GM18858 (cell line): Measurements from ENCODE around the gene TYROBP.
"Not testable (repeated sequence)": the region's sequence is repeated elsewhere in the genome, so short reads cannot be mapped to it uniquely, and the experiment has no call there.

Experiments
- ATAC-seq: cut with Tn5 transposase; IDR thresholded peaks from one replicate; pipeline ENCODE4 v1.9.1; 2021; ENCODE audit not compliant: unreplicated experiment

Gene TYROBP

DNA sequence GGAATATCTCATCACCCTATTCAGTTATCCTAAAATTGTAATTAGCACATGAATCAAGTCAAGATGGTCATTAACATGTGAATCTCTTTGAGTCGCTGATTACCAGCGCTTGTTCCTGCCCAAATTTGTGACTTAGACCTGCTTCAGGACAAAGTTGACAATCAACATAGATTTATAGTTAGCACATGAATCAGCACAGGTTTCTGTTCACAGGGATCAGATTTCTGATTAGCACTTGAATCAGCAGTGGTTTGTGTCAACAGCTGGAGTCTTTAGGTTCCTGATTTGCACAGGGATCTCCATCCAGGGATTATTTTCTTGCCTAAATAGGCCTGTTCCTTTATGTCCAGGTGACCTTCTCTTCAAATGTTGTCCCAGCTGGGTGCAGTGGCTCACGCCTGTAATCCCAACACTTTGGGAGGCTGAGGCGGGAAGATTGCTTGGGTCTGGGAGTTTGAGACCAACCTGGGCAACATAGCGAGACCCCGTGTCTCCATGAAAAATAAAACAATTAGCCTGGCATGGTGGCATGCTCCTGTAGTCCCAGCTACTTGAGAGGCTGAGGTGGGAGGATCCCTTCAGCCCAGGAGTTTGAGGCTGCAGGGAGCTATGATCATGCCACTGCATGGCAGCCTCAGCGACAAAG is 24.3 kb upstream of the TYROBP start:
- no peak for ATAC-seq

DNA sequence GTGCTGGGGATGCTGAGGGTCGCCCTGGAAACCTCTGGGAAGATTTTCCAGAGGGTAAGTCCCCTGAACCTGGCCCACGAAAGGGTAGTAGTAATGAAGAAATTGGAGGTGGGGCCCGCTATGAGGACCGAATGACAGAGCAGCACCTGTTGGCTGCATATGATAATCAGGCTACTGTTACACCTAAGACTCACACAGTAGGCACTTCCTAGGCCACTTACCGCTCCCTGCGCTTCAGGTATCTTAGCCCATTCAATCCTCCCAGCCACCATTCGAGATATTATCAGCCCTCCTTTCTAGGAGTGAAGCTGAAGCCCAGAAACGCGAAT is 23.7 kb upstream of the TYROBP start:
- ATAC-seq, result no peak

GRCh38 chr19:35931161-35931873 is 23.2 kb upstream of the TYROBP start:
- peak; percentile 90 for ATAC-seq

DNA sequence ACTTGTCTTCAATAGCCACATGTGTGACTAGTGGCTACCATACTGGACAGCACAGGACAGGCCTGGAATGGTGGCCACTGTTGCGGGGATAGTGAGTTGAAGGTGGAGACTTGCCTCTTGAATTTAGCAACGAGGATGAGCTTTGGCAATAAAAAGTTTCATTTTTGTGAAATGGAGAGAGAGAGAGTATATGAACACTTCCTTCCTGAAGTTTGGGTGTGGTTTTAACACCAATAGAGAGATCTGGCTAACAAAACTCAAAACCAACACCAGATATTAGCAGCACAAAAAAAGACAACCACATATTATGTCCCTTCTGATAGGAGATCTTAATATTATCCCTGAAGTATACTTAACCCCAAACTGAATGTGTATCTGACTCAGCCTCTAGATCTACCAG is 21.8 kb upstream of the TYROBP start:
- ATAC-seq, result no peak

DNA sequence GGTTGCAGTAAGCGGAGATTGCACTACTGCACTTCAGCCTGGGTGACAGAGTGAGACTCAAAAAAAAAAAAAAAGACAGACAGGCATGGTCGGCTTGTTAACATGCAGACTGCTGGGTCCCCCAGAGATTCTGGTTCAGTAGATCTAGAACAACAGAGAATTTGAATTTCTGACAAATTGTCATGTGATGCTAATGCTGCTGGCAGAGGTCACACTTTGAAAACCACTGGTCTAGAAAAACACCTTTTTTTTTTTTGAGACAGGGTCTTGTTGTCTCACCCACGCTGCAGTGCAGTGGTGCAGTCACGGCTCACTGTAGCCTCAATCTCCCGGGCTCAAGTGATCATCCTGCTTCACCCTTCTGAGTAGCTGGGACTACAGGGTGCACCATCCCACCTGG is 20.4 kb upstream of the TYROBP start:
- no peak for ATAC-seq

GRCh38 chr19:35925501-35925900 is 17.4 kb upstream of the TYROBP start:
- ATAC-seq, result no peak

- ATAC-seq, result no peak
These were observed 12.9 kb upstream of the TYROBP start for GRCh38 chr19:35921012-35921411.

GRCh38 chr19:35919306-35919705 is 11.2 kb upstream of the TYROBP start:
- no peak for ATAC-seq

- no peak for ATAC-seq
These were observed 7.3 kb upstream of the TYROBP start for GRCh38 chr19:35915443-35915842.

DNA sequence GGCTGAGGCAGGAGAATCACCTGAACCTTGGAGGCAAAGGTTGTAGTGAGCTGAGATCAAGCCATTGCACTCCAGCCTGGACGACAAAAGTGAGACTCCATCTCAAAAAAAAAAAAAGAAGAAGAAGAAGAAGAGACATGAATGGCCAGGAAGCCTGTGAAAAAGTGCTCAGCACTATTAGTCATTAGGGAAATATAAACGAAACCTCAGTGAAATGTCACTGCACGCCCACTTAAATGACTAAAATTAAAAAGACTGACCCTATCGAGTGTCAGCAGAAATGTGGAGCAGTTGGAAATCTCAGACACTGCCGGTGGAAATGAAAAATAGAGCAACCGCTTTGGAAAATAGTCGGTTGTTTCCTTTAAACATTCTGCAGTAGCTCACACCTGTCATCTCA is 5.5 kb upstream of the TYROBP start:
- ATAC-seq, result no peak

- no peak for ATAC-seq
These were observed 3.7 kb upstream of the TYROBP start for GRCh38 chr19:35911790-35912189.

GRCh38 chr19:35911173-35911572 is 3.1 kb upstream of the TYROBP start:
- no peak for ATAC-seq

- ATAC-seq, result not testable (repeated sequence)
These were observed 2.3 kb upstream of the TYROBP start for GRCh38 chr19:35910355-35910754.

GRCh38 chr19:35909684-35910035 is 1.6 kb upstream of the TYROBP start:
- ATAC-seq, result no peak

- ATAC-seq, result no peak
These were observed 1.0 kb upstream of the TYROBP start for GRCh38 chr19:35908973-35909683.

GRCh38 chr19:35907377-35907745 is 734 bp downstream of the TYROBP start:
- ATAC-seq, result no peak

DNA sequence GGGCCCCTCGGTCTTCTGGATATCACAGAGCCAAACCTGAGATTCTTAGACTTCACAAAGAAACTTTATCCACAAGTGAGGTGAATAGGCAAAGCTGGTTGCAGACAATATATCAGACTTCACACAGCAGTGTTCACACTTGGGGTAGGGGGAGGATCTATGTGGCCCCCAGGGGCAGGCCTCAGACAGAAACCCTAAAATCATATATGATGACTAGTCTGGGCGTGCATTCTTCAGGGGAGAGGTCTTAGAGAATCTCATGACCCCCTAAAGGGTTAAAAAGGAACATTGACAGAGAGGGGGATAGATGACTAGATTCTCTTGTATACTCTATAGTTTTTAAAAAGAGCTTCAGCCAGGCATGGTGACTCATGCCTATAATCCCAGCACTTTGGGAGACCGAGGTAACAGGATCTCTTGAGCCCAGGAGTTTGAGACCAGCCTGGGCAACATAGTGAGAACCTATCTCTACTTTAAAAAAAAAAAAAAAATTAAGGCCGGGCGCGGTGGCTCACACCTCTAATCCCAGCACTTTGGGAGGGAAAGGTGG is 2.8 kb downstream of the TYROBP start:
- ATAC-seq, result no peak

DNA sequence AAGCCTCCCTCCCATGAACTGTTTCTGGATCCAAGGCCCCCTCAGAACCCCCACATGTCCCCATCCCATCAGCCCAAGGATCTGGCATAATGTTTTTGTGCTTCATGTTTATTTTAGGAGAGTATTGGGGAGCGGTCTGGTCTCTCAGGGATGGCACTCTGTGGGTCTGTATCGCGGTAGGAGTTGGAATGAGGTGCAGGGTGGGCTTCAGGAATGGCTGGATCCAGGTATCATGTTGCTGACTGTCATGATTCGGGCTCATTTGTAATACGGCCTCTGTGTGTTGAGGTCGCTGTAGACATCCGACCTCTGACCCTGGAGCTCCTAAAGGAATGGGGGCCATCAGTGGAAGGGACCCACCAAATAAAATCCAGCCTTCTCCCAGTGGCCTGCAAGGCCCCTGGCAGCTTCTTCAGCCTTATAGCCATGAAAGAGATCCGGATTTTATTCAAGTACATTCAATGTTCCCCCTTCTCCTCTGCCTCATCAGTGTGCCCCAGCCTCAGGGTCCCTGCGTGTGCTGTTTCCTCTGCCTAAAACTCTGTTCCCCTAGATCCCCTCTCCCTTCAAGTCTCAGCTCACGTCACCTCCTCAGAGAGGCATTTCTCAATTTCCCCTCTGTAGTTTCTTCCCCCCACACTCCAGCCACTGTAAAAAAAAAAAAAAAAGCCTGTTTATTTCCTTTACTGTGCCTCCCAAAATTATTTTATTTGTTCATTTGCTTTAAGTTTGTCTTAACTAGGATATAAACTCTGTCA is 3.6 kb downstream of the TYROBP start:
- no peak for ATAC-seq

DNA sequence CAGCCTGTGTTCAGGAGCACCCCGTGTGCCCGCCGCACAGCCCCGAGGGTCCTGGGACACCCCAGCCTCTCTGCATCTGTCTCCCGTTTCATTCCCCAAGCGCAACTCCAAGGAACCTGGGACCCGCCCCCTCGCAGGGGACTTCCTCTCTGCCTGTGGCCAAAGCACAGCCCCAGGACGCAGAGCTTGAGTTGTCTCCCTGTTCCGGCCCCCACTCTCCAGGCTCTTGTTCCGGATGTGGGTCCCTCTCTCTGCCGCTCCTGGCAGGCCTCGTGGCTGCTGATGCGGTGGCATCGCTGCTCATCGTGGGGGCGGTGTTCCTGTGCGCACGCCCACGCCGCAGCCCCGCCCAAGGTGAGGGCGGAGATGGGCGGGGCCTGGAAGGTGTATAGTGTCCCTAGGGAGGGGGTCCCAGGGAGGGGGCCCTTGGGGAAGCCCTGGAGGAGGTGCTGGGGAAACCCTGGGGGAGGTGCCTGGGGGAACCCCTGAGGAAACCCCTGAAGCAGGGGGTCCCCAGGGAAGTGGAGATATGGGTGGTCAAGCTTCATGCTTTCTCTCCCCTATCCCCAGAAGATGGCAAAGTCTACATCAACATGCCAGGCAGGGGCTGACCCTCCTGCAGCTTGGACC is 4.4 kb downstream of the TYROBP start:
- ATAC-seq, result no peak

- ATAC-seq, result no peak
These were observed 5.1 kb downstream of the TYROBP start for GRCh38 chr19:35902870-35903475.
